ENCODE results near the gene MGA.

DNA sequence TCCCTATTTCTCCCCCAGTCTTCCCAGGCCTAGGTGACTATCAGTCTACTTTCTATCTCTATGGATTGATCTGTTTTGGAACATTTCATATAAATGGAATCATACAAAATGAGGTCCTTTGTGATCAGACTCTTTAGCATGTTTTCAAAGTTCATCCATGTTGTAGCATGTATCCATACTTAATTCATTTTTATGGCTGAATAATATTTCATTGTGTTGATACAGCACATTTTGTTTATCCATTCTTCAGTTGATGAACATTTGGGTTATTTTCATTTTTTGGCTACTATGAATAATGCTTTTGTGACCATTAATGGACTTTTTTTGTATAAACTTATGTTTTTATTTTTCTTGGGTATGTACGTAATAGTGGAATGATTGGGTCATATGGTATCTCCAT, 19.2 kb upstream of the MGA start:
- TF ChIP-seq, protein P1, sequence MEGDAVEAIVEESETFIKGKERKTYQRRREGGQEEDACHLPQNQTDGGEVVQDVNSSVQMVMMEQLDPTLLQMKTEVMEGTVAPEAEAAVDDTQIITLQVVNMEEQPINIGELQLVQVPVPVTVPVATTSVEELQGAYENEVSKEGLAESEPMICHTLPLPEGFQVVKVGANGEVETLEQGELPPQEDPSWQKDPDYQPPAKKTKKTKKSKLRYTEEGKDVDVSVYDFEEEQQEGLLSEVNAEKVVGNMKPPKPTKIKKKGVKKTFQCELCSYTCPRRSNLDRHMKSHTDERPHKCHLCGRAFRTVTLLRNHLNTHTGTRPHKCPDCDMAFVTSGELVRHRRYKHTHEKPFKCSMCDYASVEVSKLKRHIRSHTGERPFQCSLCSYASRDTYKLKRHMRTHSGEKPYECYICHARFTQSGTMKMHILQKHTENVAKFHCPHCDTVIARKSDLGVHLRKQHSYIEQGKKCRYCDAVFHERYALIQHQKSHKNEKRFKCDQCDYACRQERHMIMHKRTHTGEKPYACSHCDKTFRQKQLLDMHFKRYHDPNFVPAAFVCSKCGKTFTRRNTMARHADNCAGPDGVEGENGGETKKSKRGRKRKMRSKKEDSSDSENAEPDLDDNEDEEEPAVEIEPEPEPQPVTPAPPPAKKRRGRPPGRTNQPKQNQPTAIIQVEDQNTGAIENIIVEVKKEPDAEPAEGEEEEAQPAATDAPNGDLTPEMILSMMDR (conservative IDR thresholded peaks at IDR 0.05 in 1 of 2, IDR thresholded peaks at IDR 0.05 in 1 of 2; ENCODE audit: low read depth in 1 of 2, low read length in 2 of 2) = no peak
- TF ChIP-seq EZH2 (IDR thresholded peaks at IDR 0.05; ENCODE audit: low read length, missing control alignments) = no peak
